Bronchial epithelial cell (primary cell): ENCODE data around the gene KLF6. TPM values are rescaled to one million over a fixed set of nuclear protein-coding genes. Genes with fewer than 3 reads are reported as not detected.

Experiments used
- DNase-seq: peaks from one replicate; pipeline ENCODE4 v3.0.0-alpha.2; 2010; ENCODE audit warnings: low read depth
- FAIRE-seq: peaks from 2 replicates; lab custom pipeline; 2011; peaks lifted over from hg19 to GRCh38; lab: Jason Lieb, UNC
- H3K27me3 ChIP-seq: 2 replicates; pipeline ENCODE4 v1.5.1; 2011; ENCODE audit warnings: low read length; ENCODE audit not compliant: control insufficient read depth, insufficient read depth
- H3K36me3 ChIP-seq: 2 replicates; pipeline ENCODE4 v1.5.1; 2011; ENCODE audit warnings: low read length; ENCODE audit not compliant: control insufficient read depth, insufficient read depth
- H3K4me3 ChIP-seq: 2 replicates; pipeline ENCODE4 v1.5.1; 2011; ENCODE audit warnings: mild to moderate bottlenecking, low read depth, low read length, control low read depth
- total RNA-seq: library from RNA; depleted of rRNA; stranded (reverse); fragments of >200 nt; gene quantifications from 2 replicates; pipeline ENCODE4 v1.2.1, GENCODE V29; 2014
- TF ChIP-seq, protein P1 (sequence below): IDR thresholded peaks from 2 replicates; pipeline ENCODE4 v1.5.1; 2011; ENCODE audit warnings: mild to moderate bottlenecking, moderate library complexity, low read length, control low read depth, inconsistent platforms; ENCODE audit not compliant: insufficient read depth, severe bottlenecking

KLF6 gene
- total RNA-seq, 1 donor from 2014 or later: 70.6 TPM

DNA sequence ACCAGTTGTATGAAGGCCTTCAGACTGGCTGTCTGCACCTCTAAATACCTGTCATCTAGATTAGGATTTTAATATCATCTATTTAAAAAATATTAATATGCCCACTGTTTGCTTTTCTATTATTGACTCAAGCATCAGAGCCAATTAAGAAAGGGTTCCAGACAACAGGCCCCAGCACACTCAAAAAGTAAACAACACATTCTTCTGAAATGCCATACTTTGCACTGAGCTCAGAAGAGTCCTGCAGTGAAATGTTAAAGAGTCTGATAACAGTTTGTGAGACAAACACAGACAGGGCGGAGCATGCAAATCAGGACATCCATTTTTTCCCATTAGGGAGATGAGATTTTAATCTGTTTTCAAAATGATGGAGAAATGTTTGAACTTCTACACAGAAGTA lies 45.9 kb upstream of the KLF6 start:
- no peak for FAIRE-seq
- Histone ChIP-seq H3K27me3 (no peaks in the 10 kb centered on the region), H3K4me3 (no peak overlapping the region), H3K36me3 (no peaks in the 10 kb centered on the region)
- TF ChIP-seq, protein P1, sequence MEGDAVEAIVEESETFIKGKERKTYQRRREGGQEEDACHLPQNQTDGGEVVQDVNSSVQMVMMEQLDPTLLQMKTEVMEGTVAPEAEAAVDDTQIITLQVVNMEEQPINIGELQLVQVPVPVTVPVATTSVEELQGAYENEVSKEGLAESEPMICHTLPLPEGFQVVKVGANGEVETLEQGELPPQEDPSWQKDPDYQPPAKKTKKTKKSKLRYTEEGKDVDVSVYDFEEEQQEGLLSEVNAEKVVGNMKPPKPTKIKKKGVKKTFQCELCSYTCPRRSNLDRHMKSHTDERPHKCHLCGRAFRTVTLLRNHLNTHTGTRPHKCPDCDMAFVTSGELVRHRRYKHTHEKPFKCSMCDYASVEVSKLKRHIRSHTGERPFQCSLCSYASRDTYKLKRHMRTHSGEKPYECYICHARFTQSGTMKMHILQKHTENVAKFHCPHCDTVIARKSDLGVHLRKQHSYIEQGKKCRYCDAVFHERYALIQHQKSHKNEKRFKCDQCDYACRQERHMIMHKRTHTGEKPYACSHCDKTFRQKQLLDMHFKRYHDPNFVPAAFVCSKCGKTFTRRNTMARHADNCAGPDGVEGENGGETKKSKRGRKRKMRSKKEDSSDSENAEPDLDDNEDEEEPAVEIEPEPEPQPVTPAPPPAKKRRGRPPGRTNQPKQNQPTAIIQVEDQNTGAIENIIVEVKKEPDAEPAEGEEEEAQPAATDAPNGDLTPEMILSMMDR: no peak
- DNase-seq: peak; percentile 59

DNA sequence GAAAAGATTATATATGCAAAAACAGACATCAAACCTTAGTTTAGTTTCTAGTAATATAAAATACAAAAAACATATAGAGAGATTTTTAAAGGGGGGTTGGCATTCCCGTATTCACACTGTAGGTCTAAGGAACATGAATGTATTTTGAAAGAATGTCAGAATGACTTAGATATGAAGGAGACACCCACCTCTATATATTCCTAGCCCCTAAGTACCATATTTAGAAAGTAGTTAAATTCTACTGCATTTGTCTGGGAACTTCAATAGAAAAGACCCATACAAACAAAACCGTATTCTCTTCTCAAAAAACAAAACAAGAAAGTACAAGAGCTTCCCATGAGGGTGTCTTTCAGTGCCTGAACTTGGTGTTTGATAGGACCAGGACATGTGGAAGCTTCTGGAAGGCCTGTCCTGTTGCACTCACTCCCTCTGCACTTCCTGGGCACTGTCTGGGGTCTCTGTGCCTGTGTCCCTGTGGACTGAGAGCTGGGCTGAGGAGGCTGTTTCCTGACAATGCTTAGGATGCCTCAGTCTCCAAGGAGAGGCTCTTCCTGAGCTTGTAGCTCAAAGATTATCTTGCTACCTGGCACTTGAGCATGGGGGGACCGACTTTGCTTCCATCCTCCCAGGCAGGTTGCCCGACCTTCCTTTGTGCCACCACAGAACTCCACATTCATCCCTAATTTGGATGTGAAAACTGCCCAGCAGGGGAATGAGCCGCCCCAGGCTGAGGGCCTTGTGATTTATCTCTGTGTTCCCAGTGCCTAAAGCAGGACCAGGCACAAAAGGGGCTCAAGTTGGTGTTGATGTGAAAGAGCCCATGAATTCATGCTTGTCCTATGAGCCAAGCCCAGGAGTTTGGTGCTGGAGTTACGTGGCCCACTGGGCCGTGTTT lies 44.4 kb upstream of the KLF6 start:
- no peaks in the 10 kb centered on the region for H3K36me3 ChIP-seq
- DNase-seq (no peak), FAIRE-seq (no peak)
- TF ChIP-seq, protein P1: no peak
- H3K4me3 ChIP-seq: peak overlapping the region; percentile 33
- H3K27me3 ChIP-seq: no peaks in the 10 kb centered on the region

DNA sequence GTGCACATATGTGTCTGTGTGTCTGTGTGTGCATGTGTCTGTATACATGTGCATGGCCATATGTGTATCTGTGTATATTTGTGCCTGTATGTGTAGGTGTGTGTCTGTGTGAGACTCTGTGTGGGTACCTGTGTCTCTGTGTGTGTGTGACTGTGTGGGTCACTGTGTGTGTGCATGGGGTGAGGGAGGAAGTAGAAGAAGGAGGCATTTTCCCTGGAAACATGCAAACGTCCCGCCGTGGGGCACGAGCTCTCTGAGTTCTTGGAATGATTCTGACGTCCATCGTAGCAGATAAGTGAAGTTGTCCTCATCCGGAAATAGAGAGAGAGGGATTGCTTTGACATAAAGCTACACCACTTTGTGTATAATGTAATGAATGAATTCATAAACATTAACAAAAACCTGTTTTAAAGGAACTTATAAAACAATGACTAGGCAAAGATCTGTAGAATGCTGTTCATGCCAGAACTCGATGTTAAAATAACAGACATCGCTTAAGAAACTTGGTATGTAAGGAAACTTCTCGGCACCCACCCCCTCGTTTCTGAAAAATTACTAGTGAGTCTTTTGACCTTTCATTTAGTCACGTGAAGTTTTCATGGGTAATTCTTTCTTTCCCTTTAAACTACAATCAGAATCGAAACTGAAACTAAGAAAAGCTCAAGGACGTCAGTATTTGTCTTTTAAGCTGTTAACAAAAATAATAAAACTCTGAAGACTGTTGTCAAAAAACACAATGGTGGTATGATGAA lies 43.6 kb upstream of the KLF6 start:
- no peaks in the 10 kb centered on the region for H3K36me3 ChIP-seq
- TF ChIP-seq, protein P1: no peak
- no peaks in the 10 kb centered on the region for H3K27me3 ChIP-seq
- peak overlapping the region; percentile 33 for H3K4me3 ChIP-seq
- FAIRE-seq (no peak), DNase-seq (peak; percentile 78)

DNA sequence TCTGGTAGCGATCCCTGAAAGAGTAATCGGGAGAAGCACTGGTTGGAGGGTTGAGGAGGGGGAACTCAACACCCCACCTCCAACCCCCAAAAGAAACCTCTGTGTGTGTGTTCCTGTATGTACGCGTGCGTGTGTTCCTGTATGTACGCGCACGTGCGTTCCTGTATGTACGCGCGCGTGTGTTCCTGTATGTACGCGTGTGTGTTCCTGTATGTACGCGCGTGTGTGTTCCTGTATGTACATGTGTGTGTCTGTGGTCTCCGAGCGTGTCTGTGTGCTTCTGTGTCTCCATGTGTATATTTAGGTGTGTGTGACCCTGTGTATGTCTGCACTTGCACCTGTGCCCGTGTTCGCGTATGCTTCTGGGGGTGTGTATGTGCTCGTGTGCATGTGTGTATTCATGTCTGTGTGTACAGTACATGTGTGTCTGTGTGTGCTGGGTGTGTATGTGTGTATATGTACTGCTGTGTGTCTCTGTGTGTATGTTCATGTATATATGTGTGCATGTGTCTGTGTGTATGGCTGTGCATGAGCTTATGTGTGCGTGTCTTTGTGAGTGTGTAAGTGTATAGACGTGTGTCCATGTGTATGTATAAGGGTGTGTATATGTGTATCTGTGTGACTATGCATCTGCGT lies 42.9 kb upstream of the KLF6 start:
- FAIRE-seq (no peak), DNase-seq (no peak)
- H3K4me3 ChIP-seq: no peak overlapping the region
- H3K36me3 ChIP-seq: no peaks in the 10 kb centered on the region
- no peaks in the 10 kb centered on the region for H3K27me3 ChIP-seq
- TF ChIP-seq, protein P1: no peak

DNA sequence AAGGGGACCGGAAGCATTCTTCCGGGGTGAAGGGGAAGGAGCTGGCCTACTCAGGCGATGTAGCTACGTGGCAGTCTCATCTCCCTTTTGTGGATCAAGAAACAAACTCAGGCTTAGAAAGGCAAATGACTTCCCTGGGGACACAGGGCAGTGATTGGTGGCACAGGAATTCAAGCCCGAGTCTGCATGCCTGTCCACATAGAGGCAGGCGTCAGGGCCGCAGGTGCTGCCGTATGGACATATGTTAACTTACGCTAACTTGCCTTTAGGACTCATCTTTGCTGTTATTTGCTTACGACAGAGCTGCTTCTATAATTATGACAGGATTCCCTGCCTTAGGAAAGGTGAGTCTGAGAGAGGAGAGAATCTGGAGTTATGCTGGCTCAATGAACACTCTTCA lies 42.3 kb upstream of the KLF6 start:
- FAIRE-seq (no peak), DNase-seq (no peak)
- TF ChIP-seq, protein P1: no peak

More for the DNA sequence above, 42.3 kb upstream of the KLF6 start:
- Histone ChIP-seq H3K36me3 (no peaks in the 10 kb centered on the region), H3K27me3 (no peaks in the 10 kb centered on the region), H3K4me3 (no peak overlapping the region)
